K562 (cell line): Measurements from ENCODE around the gene CNOT2. TPM values are rescaled to one million over a fixed set of nuclear protein-coding genes. Genes with fewer than 3 reads are reported as not detected.

Source experiments
- ATAC-seq: fragments of 200-7000 bp; cut with Tn5 transposase; 3 replicates; pipeline ENCODE4 v1.9.1; 2020; ENCODE audit warnings: moderate library complexity
- BruUV-seq: library from RNA; stranded (reverse); fragments of 400-500 nt; replicated peaks from 2 replicates; lab custom pipeline; 2021; lab: Mats Ljungman, UMichigan
- CTCF ChIA-PET: fragments of 300-600 bp; formaldehyde crosslinking; extraction: SDS; loops from one replicate; lab custom pipeline; 2021; ENCODE audit warnings: low intra/inter-chr PET ratio; lab: Yijun Ruan, JAX
- POLR2A ChIA-PET: fragments of 300-600, 350-650 bp; sonication (Branson Sonifier 250); formaldehyde crosslinking; extraction: SDS; loops from one replicate; lab custom pipeline; 2021; ENCODE audit warnings: antibody characterized with exemption, inconsistent platforms; lab: Yijun Ruan, JAX
- DNase-seq, 4 experiments: peaks; one replicate each; pipeline versions ENCODE4 v3.0.0 to v3.0.0-alpha.2; 2011 to 2018; ENCODE audit warnings: low spot score in 3 of 4, mixed read lengths in 3 of 4; ENCODE audit errors: extremely low read depth in 1 of 4
- FAIRE-seq: peaks from 2 replicates; lab custom pipeline; 2011; peaks lifted over from hg19 to GRCh38; lab: Jason Lieb, UNC
- H2AFZ ChIP-seq: 2 replicates; pipeline ENCODE4 v1.6.0; 2011; ENCODE audit warnings: low read depth, low read length, control low read depth, inconsistent platforms
- H3K27ac ChIP-seq: fragments of 200-600 bp; 3 replicates; pipeline ENCODE4 v1.8.0; 2011; ENCODE audit warnings: low read depth, mild to moderate bottlenecking, control low read depth, inconsistent platforms, low read length, moderate library complexity, mixed read lengths; ENCODE audit errors: extremely low read depth
- H3K27me3 ChIP-seq, 2 experiments: fragments of 300-600 bp in 1 of 2; 2 replicates in 1 of 2; 3 replicates in 1 of 2; pipeline versions ENCODE4 v1.6.0 to v1.8.0; 2011; ENCODE audit warnings: inconsistent platforms in 2 of 2, low read length in 2 of 2, mild to moderate bottlenecking in 1 of 2, mixed read lengths in 1 of 2, moderate library complexity in 1 of 2; ENCODE audit not compliant: control insufficient read depth in 2 of 2, insufficient read depth in 2 of 2
- H3K36me3 ChIP-seq: fragments of 300-600 bp; 3 replicates; pipeline ENCODE4 v1.8.0; 2011; ENCODE audit warnings: mild to moderate bottlenecking, low read length, inconsistent platforms; ENCODE audit not compliant: control insufficient read depth, insufficient read depth
- H3K4me1 ChIP-seq, 2 experiments: fragments of 200-600 bp in 1 of 2; replicated peaks in 1 of 2; 2 replicates in 1 of 2; 3 replicates in 1 of 2; pipeline versions ENCODE4 v1.5.1 to v1.8.0; 2011; ENCODE audit warnings: inconsistent platforms in 2 of 2, low read length in 2 of 2, mild to moderate bottlenecking in 1 of 2, mixed read lengths in 1 of 2, moderate library complexity in 1 of 2; ENCODE audit not compliant: control insufficient read depth in 2 of 2, insufficient read depth in 2 of 2
- H3K4me2 ChIP-seq: 2 replicates; pipeline ENCODE4 v1.6.1; 2011; ENCODE audit warnings: low read length, control low read depth, inconsistent platforms, mixed read lengths; ENCODE audit not compliant: insufficient read depth
- H3K4me3 ChIP-seq: fragments of 200-600 bp; sonication (generic), shearing (Covaris generic); 2 replicates; pipeline ENCODE4 v1.5.1; 2016; ENCODE audit warnings: control low read depth, inconsistent platforms
- H3K79me2 ChIP-seq: fragments of 200-600 bp; 3 replicates; pipeline ENCODE4 v1.8.0; 2011; ENCODE audit warnings: low read length, inconsistent platforms; ENCODE audit not compliant: control insufficient read depth, insufficient read depth
- H3K9ac ChIP-seq, 2 experiments: 2 replicates each; pipeline versions ENCODE4 v1.6.0 to v1.6.1; 2011; ENCODE audit warnings: low read depth in 2 of 2, low read length in 2 of 2, control low read depth in 1 of 2, inconsistent platforms in 1 of 2, mild to moderate bottlenecking in 1 of 2, mixed read lengths in 1 of 2; ENCODE audit not compliant: insufficient read depth in 1 of 2
- H3K9me1 ChIP-seq: one replicate; pipeline ENCODE4 v1.6.0; 2011; ENCODE audit warnings: inconsistent platforms, mild to moderate bottlenecking, low read length, moderate library complexity; ENCODE audit not compliant: control insufficient read depth, insufficient read depth
- H3K9me3 ChIP-seq: replicated peaks from 2 replicates; pipeline ENCODE4 v1.5.1; 2011; ENCODE audit warnings: low read depth, low read length, inconsistent platforms; ENCODE audit not compliant: control insufficient read depth, insufficient read depth
- H4K20me1 ChIP-seq: replicated peaks from 2 replicates; pipeline ENCODE4 v1.6.1; 2011; ENCODE audit warnings: low read length, inconsistent platforms, mixed read lengths; ENCODE audit not compliant: control insufficient read depth, insufficient read depth
- ELF1 ChIP-seq: fragments of 200-800 bp; sonication (Bioruptor generic); IDR thresholded peaks from 2 replicates; pipeline ENCODE4 v1.6.1; 2016; ENCODE audit warnings: missing genetic modification characterization, missing compliant biosample characterization
- KAT2B ChIP-seq: IDR thresholded peaks from one replicate; pipeline ENCODE4 v1.6.1; 2012; ENCODE audit warnings: low read depth, mild to moderate bottlenecking, control low read depth, inconsistent platforms, low read length, moderate library complexity
- LCOR ChIP-seq: sonication (generic); formaldehyde crosslinking; IDR thresholded peaks from 2 replicates; pipeline ENCODE4 v1.8.0; 2022; ENCODE audit warnings: mild to moderate bottlenecking, missing genetic modification reagents
- MLLT1 ChIP-seq, 2 experiments: fragments of 450-650 bp; IDR thresholded peaks; 2 replicates each; pipeline ENCODE4 v1.6.1; 2016
- NFIC ChIP-seq: fragments of 450-650 bp; IDR thresholded peaks from 2 replicates; pipeline ENCODE4 v1.6.1; 2017; ENCODE audit warnings: mild to moderate bottlenecking, inconsistent platforms
- NFIX ChIP-seq: fragments of 250-450 bp; sonication (Bioruptor Pico); IDR thresholded peaks from 2 replicates; pipeline ENCODE4 v1.4.0; 2020; ENCODE audit warnings: low read depth, mild to moderate bottlenecking, moderate library complexity
- SIN3A ChIP-seq, 2 experiments: fragments of 150-350 bp in 1 of 2; IDR thresholded peaks; 2 replicates each; pipeline ENCODE4 v1.6.1; 2011 to 2016; ENCODE audit warnings: borderline replicate concordance in 2 of 2, low read depth in 2 of 2, low read length in 2 of 2, mild to moderate bottlenecking in 2 of 2, moderate library complexity in 2 of 2; ENCODE audit not compliant: control insufficient read depth in 1 of 2
- ZNF24 ChIP-seq: fragments of 450-650 bp; IDR thresholded peaks from 2 replicates; pipeline ENCODE4 v1.6.1; 2016
- ZNF280B ChIP-seq: fragments of 250-450 bp; sonication (Bioruptor Pico); IDR thresholded peaks from 2 replicates; pipeline ENCODE4 v1.5.1; 2021; ENCODE audit warnings: mild to moderate bottlenecking
- ZNF445 ChIP-seq: fragments of 250-450 bp; sonication (Bioruptor Pico); IDR thresholded peaks from 2 replicates; pipeline ENCODE4 v1.4.0; 2020; ENCODE audit warnings: low read depth, mild to moderate bottlenecking, moderate library complexity
- WGBS: fragments of 100-300 bp; shearing (Covaris generic); methylation state at CpG from one replicate; pipeline ENCODE4 v1.1.6; 2016; ENCODE audit warnings: low coverage, mixed read lengths; ENCODE audit not compliant: insufficient coverage; ENCODE audit errors: missing lambda C conversion rate; 5-methylcytosine and 5-hydroxymethylcytosine counted together
- in situ Hi-C: fragments of 300-500 bp; cut with MboI; formaldehyde crosslinking; loops from 4 replicates; pipeline ENCODE4 v1.15.0; 2018; ENCODE audit warnings: inconsistent platforms, mixed read lengths
- intact Hi-C: fragments of 100-400 bp; cut with micrococcal nuclease; formaldehyde crosslinking; loops from 2 replicates; pipeline ENCODE4 v1.14.2; 2022
- polyA plus RNA-seq, 8 experiments: library from polyadenylated mRNA; depleted of rRNA in 4 of 8; stranded (reverse) in 5 of 8; unstranded in 3 of 8; fragments of >200 nt; fragmentation: Nextera tagmentation in 2 of 8; fragmentation: Illumina TruSeq in 1 of 8; extraction: Ambion mirVana in 2 of 8; extraction: Trizol in 1 of 8; gene quantifications; 2 replicates each; pipeline versions ENCODE4 v1.2.1 to v1.2.3, GENCODE V29; 2011 to 2014; ENCODE audit warnings: inconsistent platforms in 1 of 8, missing spikeins in 1 of 8
- total RNA-seq, 7 experiments: library from RNA; depleted of rRNA in 6 of 7; stranded (reverse); fragments of >200 nt in 6 of 7; fragmentation: Illumina TruSeq in 2 of 7; extraction: Trizol in 2 of 7; gene quantifications; 2 replicates each; pipeline versions ENCODE4 v1.2.1 to v1.2.3, GENCODE V29; 2011 to 2021; ENCODE audit warnings: low replicate concordance in 1 of 7
- TF ChIP-seq, protein P1 (sequence below): sonication (generic); formaldehyde crosslinking; IDR thresholded peaks from 2 replicates; pipeline ENCODE4 v1.8.0; 2022; ENCODE audit warnings: mild to moderate bottlenecking, missing genetic modification reagents

The CNOT2 gene
- total and polyA plus RNA-seq, 9 of the 15 experiments (the other 6 are each of a cell fraction or from before 2014, with no cell fraction given), result 43.6 to 119 (median 84.4) TPM

DNA sequence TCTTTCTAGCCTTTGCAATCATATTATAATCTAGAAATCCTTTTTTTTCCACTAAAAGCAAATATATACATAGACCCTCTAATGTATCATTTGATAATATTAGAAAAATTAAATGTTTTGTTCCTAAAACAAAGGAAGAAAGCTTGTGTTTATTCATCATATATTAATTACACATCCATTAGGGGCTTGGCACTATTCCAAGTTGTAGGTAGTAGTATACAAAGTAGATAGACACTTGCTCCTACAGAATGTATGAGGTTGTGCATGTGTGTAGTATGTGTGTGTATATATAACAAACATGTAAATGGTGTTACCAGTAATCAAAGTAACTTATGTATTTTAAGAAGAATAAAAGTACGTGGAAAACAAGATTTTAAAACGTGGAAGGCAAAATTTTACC lies 107.8 kb downstream of the CNOT2 start:
- in situ Hi-C loops (no loop called here), intact Hi-C loops (loop anchor here (10.0 kb wide), 1 partner anchor 446 kb away; no protein-coding TSS in a partner anchor)
- no TSS peak for BruUV-seq
- no peak overlapping the region for H3K9ac ChIP-seq
- H3K9me1 ChIP-seq, result no peaks in the 10 kb centered on the region
- ATAC-seq, result no peak
- H3K4me1 ChIP-seq, result no peaks in the 10 kb centered on the region
- H3K27ac ChIP-seq, result no peak overlapping the region
- H4K20me1 ChIP-seq, result no peaks in the 10 kb centered on the region
- peaks cover 26% of the 10 kb centered on the region; the same call in 2 of the 3 replicates for H3K36me3 ChIP-seq
- no peak overlapping the region for H3K4me2 ChIP-seq
- no peak overlapping the region for H3K4me3 ChIP-seq
- ChIA-PET CTCF (no interaction called here), POLR2A (no interaction called here)
- no peaks in the 10 kb centered on the region for H3K9me3 ChIP-seq
- DNase-seq, result no peak
- no peak for FAIRE-seq
- TF ChIP-seq LCOR (CRISPR knock-in tag) (no peak), NFIC (peak; percentile 82), NFIX (CRISPR knock-in tag) (peak; percentile 58; the same call in 1 of the 2 replicates)
- H2AFZ ChIP-seq, result no peak overlapping the region
- H3K79me2 ChIP-seq, result no peaks in the 10 kb centered on the region
- 86% methylated on average over 2 of the region's 2 CpGs for WGBS
- H3K27me3 ChIP-seq, result no peaks in the 10 kb centered on the region

- Histone ChIP-seq H4K20me1 (no peaks in the 10 kb centered on the region), H3K4me1 (no peaks in the 10 kb centered on the region), H3K27ac (no peak overlapping the region), H3K9ac (no peak overlapping the region), H3K9me1 (no peaks in the 10 kb centered on the region), H3K79me2 (no peaks in the 10 kb centered on the region), H3K27me3 (no peaks in the 10 kb centered on the region), H3K4me3 (no peak overlapping the region), H3K4me2 (no peak overlapping the region), H2AFZ (no peak overlapping the region), H3K9me3 (no peaks in the 10 kb centered on the region), H3K36me3 (peaks cover 10% of the 10 kb centered on the region; the same call in 2 of the 3 replicates)
- BruUV-seq, result TSS peak; percentile 30
- intact Hi-C loops (loop anchor here (10.0 kb wide), 1 partner anchor 449 kb away; no protein-coding TSS in a partner anchor), in situ Hi-C loops (no loop called here)
- FAIRE-seq, result no peak
- no peak for DNase-seq
- 95% methylated on average over 6 of the region's 6 CpGs for WGBS
- no peak for ATAC-seq
- CTCF ChIA-PET, result no interaction called here
- POLR2A ChIA-PET, result no interaction called here
- TF ChIP-seq SIN3A (IDR thresholded peaks at IDR 0.05; ENCODE audit: borderline replicate concordance in 2 of 2, control insufficient read depth in 1 of 2, low read depth in 2 of 2, low read length in 2 of 2) (no peak), KAT2B (no peak), ZNF280B (CRISPR knock-in tag) (no peak), ELF1 (no peak), MLLT1 (IDR thresholded peaks at IDR 0.05) (no peak), ZNF24 (no peak), ZNF445 (CRISPR knock-in tag) (no peak)
- TF ChIP-seq, protein P1, sequence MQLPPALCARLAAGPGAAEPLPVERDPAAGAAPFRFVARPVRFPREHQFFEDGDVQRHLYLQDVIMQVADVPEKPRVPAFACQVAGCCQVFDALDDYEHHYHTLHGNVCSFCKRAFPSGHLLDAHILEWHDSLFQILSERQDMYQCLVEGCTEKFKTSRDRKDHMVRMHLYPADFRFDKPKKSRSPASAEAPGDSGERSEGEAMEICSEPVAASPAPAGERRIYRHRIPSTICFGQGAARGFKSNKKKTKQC (CRISPR knock-in tag), result no peak
These were observed 110.8 kb downstream of the CNOT2 start for GRCh38 chr12:70353780-70354660.
